HG03025 (cell line): Measurements from ENCODE around the gene CX3CL1.

Experiments
- ATAC-seq: cut with Tn5 transposase; IDR thresholded peaks from one replicate; pipeline ENCODE4 v1.9.1; 2021; ENCODE audit warnings: mild to moderate bottlenecking, moderate library complexity; ENCODE audit not compliant: unreplicated experiment, low FRiP score

Gene CX3CL1

DNA sequence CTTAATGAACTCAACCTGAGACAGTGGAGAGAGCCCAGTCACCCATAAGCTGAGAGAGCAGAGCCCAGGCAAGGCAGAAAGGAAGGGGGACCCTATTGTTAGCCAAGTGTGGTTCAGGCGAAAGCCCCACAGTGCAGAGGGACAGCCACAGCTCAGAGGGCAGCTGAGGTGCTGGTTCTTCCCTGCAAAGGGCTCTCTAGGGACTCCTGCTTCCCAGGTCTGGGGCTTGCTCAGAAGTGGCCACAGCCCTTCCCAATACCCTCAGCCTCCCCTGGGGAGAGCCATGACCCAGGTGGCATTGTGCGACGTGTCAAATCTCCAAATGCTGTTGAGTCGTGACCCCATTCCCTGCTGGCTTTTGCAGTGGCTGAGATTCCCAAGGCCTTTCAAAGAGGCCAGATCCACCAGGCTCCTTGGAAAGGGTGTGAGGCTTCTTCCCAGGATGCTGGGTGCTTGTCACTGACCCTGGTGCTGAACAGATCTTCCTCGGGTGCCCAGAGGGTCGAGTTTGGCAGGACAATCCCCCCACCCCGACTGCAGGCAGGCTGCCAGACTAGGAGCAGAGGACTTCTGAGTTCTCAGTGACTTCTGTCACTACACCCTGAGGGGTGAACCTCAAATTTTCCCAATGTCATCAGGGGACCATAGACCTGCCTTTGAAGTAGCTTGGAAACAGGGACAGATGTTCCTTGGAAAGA lies 29.8 kb downstream of the CX3CL1 start:
- no peak for ATAC-seq

DNA sequence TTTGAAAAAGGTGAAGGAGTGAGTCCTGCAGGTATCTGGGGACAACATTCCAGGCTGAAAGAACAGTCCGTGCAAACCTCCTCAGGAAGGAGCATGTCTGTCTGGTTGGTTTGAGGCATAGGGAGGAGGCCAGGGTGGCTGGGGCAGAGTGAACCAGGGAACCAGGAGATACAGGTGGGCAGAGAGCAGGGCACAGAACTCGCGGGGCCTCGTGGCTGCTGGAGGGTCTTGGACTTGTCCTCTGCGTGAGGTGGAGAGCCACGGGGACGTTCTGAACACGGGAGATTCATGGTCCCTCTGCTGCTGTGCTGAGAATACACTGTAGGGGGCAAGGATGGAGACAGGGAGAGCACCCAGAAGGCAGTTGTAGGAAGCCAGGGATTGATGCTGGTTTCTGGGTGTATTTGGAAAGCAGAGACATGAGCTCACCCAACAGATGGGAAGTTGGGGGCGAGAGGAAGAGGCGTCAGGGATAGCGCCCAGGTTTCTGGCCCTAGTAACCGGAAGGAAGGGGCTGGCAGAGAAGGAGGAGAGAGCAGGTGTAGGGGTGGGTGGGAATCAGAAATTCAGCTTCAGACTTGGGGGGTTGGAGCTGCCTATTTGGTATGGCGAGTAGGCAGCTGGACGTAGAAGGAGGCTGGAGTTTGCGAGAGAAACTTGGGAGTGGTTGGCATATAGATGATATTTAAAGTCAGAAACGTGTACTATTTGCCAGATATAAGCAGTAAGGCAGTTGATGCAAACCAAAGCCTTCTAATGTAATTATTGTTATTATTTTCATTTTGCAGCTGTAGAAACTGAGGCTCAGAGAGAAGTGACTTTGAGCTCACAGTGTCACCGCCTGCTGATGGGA lies 31.9 kb downstream of the CX3CL1 start, which contains the start of gene CCL17:
CCL17 (plus strand) TSS at position 803 of the 853 bp plus-strand sequence. CDS start 9,166 bp downstream, outside the sequence.
- no peak for ATAC-seq

GRCh38 chr16:57405097-57405496 lies 32.8 kb downstream of the CX3CL1 start:
- no peak for ATAC-seq

DNA sequence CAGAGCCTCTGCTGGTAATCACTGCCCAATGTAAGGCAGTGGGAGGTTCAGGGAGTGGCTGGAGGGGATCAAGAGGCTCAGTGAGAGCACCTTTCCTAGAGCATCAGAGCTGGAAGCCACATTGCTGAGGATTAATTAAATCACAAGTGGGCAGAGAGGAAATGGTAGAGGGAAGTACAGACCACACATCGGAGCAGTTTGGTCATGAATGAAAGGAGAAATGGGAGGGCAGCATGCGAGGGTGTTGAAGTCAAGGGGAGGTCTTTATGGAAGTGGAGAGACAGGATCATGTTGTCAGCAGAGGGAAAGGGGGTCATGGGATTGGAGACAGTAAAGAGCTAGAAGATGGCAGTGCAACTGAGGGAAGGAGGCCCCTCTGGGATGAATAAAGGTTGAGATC lies 34.6 kb downstream of the CX3CL1 start:
- no peak for ATAC-seq

GRCh38 chr16:57407521-57408353 lies 35.4 kb downstream of the CX3CL1 start:
- no peak for ATAC-seq

DNA sequence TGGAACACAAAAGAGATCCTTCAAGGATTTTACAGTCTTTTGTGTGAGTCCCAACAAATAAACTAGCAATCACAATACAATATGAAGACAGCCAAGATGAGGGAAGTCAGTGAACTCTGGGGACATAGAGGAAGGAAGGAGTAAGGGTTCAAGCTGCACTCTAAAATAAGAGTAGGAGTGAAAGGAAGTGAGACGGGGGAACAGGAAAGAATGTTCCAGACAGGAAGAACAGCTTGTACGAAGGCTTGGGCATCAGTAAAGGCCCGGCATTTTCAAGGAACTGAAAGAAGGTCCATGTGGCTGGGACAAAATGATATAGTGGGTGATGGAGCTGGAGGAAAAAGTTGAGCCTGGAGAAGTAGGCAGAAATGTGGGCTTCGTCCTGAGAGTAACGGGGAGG lies 36.8 kb downstream of the CX3CL1 start:
- ATAC-seq: no peak

- no peak for ATAC-seq
Measured at GRCh38 chr16:57409870-57410587, 37.7 kb downstream of the CX3CL1 start.

DNA sequence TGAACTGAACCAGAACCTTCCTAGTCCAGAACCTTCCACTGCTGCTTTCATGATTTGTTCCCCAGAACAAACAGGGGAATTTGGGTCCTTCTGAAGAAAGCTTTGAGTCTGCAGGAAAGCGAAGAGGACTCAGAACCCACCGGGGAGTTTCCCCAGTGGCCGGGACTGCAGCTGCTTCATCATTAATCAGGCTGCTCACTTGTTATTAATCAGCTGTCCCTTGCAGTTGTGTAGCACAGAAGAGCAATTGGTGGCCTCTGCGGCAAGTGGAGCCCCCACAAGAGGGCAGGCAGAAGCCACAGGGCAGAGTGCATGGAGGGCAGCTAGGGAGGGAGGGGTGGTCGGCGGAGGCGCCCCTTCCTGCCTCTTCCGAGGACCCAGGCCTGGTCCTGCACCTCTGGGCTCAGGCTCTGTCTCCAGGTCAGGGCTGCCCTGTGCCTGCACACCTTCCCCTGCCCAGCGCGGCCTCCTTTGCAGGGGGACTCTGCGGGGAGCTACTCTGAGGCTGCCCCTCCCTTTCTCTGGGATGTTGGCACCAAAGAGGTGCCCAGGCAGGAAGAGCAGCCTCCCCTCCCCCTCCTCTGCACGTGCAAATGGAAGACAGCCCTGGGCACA lies 39.2 kb downstream of the CX3CL1 start:
- ATAC-seq: no peak

DNA sequence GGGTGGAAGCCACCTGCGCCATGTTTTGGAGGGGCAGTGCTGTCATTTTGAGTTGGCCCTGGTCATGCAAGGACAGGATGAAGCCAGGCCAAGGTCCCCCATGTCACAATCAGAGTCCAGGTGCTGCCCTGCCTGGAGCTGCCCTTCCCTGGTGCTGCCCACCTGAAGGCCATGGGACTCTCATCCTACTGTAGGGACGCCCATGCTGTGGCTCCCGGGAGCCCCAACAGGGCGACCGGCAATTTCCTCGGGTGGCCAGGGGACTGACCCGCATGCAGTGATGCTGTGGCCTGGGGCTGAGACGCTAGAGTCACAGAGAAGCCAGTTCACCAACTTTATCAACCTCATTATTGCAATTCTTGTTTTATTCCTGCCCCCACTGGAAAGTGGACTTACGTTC lies 40.3 kb downstream of the CX3CL1 start:
- ATAC-seq: no peak

GRCh38 chr16:57413301-57413730 lies 41.0 kb downstream of the CX3CL1 start:
- peak; percentile 57 for ATAC-seq

- ATAC-seq: no peak
Measured at GRCh38 chr16:57413733-57414132, 41.4 kb downstream of the CX3CL1 start.

GRCh38 chr16:57416084-57416483 lies 43.8 kb downstream of the CX3CL1 start:
- no peak for ATAC-seq

- no peak for ATAC-seq
Measured at GRCh38 chr16:57419506-57419905, 47.2 kb downstream of the CX3CL1 start.

DNA sequence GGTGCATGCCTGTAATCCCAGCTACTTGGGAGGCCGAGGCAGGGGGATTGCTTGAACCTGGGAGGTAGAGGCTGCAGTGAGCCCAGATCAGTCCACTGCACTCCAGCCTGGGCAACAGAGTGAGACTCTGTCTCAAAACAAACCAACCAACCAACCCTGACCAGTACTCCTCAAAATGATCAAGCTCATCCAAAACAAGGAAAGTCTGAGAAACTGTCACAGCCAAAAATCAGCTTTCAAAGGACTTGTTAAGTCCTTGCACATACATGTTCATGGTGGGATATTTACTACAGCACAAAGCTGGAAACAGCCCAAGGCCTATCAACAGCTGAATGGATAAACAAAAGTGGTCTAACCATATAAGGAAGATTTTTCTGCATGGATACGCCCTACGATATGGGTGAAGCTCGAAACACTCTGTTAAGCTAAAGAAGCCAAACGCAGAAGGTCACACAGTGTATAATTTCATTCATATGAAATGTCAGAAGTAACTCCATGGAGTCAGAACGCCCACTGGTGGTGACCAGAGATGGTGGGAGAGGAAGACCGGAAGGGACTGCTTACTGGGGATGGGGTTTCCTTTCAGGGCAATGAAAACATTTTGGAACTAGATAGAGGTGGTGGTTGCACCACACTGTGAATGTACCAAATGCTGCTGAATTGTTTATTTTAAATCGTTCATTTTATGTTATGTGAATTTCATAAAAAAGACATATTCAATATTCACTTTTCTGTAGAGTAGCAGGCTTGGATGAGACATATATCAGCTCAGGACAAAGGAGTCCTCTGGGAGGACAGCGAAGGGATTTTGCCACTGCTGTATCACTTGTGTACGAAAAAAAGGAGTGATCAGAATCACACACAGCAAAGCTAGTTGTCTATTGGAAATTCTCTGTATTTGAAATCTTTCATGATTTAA lies 50.0 kb downstream of the CX3CL1 start:
- no peak for ATAC-seq

DNA sequence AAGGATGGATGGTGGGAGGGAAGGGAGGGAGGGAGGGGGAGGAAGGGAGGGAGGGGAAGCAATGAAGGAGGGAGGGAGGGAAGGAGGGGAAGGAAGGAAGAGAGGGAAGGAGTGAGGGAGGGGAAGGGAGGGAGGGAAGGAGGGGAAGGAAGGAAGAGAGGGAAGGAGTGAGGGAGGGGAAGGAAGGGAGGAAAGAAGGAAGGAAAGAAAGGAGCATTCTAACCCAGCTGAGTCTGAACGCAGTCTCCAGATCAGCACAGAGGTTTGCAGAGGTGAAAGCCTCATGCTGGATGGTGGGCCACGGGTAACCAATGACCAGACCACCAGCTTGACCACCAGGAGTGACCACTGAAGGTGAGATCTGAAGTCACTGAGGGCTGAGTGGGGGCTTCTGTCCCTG lies 50.9 kb downstream of the CX3CL1 start:
- no peak for ATAC-seq

- ATAC-seq: no peak
Measured at GRCh38 chr16:57424583-57424982, 52.3 kb downstream of the CX3CL1 start.

GRCh38 chr16:57426356-57426755 lies 54.1 kb downstream of the CX3CL1 start:
- no peak for ATAC-seq

DNA sequence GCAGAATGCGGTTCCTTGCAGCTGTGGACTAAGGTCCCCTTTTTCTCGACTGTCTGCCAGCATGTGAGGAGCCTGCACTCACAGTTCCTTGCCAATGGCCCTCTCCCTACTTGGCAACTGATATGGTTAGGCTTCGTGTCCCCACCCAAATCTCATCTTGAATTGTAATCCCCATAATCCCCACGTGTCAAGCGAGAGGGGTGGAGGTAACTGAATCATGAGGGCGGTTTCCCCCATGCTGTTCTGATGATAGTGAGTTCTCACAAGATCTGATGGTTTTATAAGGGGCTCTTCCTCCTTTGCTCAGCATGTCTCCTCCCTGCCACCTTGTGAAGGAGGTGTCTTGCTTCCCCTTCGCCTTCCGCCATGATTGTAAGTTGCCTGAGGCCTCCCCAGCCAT lies 55.0 kb downstream of the CX3CL1 start:
- no peak for ATAC-seq

DNA sequence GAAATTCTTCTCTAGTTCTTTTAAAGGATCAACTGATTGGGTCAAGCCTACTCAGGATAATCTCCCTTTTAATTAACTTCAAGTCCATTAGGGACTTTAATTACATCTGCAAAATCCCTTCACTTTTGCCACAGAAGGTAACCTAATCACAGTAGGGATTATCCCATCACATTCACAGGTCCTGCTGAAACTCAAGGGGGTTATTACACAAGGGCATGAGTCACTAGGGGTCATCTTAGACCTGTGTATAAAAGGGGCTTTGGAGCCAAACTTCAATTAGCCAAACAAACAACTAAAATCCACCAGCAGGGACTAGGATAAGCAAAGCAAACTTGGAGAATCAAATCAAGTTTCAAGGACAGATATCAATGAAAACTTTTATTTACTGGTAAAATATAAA lies 55.5 kb downstream of the CX3CL1 start:
- ATAC-seq: no peak
